GM18858 (cell line): Measurements from ENCODE around the gene HIRIP3.
"Not testable (repeated sequence)": the region's sequence is repeated elsewhere in the genome, so short reads cannot be mapped to it uniquely, and the experiment has no call there.

ENCODE experiments used
- ATAC-seq: cut with Tn5 transposase; IDR thresholded peaks from one replicate; pipeline ENCODE4 v1.9.1; 2021; ENCODE audit not compliant: unreplicated experiment

Gene HIRIP3

GRCh38 chr16:30016555-30017276 is 21.3 kb upstream of the HIRIP3 start:
- no peak for ATAC-seq

GRCh38 chr16:30015450-30015849 is 20.0 kb upstream of the HIRIP3 start:
- ATAC-seq = not testable (repeated sequence)

GRCh38 chr16:30012598-30012997 is 17.2 kb upstream of the HIRIP3 start:
- not testable (repeated sequence) for ATAC-seq

- no peak for ATAC-seq
These were observed 16.5 kb upstream of the HIRIP3 start for GRCh38 chr16:30011714-30012504.

- no peak for ATAC-seq
These were observed 15.7 kb upstream of the HIRIP3 start, which contains the start of gene DOC2A for GRCh38 chr16:30010844-30011713. Gene DOC2A (minus strand): TSS chr16:30011027. CDS start chr16:30010222, 805 bp downstream.

GRCh38 chr16:30009990-30010843 is 14.8 kb upstream of the HIRIP3 start:
- ATAC-seq = no peak

GRCh38 chr16:30009085-30009862 is 13.9 kb upstream of the HIRIP3 start:
- ATAC-seq = no peak

GRCh38 chr16:30007378-30007895 is 12.0 kb upstream of the HIRIP3 start:
- ATAC-seq = no peak

GRCh38 chr16:30006659-30007377 is 11.4 kb upstream of the HIRIP3 start:
- no peak for ATAC-seq

- no peak for ATAC-seq
These were observed 10.7 kb upstream of the HIRIP3 start for GRCh38 chr16:30006095-30006473.

GRCh38 chr16:30005341-30006094 is 10.1 kb upstream of the HIRIP3 start:
- no peak for ATAC-seq

GRCh38 chr16:30004811-30005242 is 9.4 kb upstream of the HIRIP3 start:
- no peak for ATAC-seq

- no peak for ATAC-seq
These were observed 9.0 kb upstream of the HIRIP3 start for GRCh38 chr16:30004424-30004776.

GRCh38 chr16:30003670-30004423 is 8.4 kb upstream of the HIRIP3 start:
- ATAC-seq = no peak

GRCh38 chr16:30002614-30003346 is 7.4 kb upstream of the HIRIP3 start:
- no peak for ATAC-seq

GRCh38 chr16:30000735-30001631 is 5.6 kb upstream of the HIRIP3 start:
- ATAC-seq = no peak
